Activated T-cell treated with anti-CD3 and anti-CD28 coated beads for 24 hours (primary cell): ENCODE data around the gene ZFYVE19.

Source experiments
- DNase-seq: peaks from one replicate; pipeline ENCODE4 v3.0.0-alpha.2; 2020; ENCODE audit warnings: low read depth

ZFYVE19 gene

DNA sequence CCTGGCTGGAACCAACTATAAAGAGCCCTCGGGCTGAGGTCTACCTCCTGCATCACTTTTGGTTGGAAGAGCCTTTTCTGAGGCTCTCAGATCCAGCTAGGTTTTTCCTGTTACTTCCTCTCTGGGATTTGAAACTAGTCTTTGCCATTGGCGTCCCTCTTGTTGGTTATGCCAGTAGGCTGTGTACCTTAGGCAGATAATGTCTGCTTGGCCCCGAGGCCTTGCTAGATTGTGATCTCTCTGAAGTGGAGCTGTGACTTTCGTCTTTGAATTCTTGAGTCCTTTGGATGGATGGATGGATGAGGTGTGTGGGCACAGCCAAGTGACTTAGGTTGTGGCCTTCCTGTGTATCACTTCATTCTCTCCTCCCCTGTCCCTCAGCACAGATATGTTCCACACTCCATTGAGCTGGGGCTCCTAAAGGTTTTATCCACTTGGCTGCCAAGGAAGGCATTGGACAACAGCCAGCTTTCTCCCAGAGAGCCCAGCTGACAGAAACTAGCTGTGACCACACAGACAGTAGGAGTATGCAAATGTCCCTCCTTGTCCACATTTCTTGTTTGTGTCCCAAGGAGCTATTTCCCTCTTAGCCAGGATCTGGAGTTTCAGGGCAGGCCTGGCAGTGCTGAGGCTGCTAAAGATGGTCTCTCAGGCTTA lies 8.3 kb downstream of the ZFYVE19 start:
- DNase-seq, result no peak

DNA sequence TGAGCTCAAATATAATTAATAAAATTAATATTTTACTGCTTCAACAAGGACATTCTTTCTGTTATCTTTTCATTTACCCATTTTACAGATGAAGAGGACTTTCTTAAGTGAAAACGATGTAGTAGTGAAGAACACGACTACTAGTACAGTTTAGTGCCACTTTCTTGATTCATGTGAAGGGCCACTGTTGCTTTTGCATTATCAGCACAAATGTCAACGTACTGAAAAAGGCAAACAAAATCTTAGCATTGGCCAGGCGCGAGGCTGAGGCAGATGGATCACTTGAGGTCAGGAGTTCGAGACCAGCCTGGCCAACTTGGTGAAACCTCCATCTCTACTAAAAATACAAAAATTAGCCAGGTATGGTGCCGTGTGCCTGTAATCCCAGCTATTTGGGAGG lies 12.2 kb downstream of the ZFYVE19 start:
- DNase-seq, result no peak

DNA sequence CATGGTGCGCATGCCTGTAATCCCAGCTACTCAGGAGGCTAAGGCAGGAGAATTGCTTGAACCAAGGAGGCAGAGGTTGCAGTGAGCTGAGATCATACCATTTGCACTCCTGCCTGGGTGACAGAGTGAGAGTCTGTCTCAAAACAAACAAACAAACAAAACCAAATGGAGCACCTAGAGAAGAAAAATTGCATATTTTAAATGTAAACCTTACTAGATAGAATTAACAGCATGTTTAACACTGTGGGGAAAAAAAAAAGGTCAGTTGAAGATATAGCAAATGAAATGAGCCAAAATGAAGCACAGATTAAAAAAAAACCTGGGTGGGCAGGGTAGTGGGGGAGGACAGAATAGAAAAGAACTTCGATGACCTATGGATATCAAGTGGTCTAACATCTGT lies 14.3 kb downstream of the ZFYVE19 start:
- no peak for DNase-seq

DNA sequence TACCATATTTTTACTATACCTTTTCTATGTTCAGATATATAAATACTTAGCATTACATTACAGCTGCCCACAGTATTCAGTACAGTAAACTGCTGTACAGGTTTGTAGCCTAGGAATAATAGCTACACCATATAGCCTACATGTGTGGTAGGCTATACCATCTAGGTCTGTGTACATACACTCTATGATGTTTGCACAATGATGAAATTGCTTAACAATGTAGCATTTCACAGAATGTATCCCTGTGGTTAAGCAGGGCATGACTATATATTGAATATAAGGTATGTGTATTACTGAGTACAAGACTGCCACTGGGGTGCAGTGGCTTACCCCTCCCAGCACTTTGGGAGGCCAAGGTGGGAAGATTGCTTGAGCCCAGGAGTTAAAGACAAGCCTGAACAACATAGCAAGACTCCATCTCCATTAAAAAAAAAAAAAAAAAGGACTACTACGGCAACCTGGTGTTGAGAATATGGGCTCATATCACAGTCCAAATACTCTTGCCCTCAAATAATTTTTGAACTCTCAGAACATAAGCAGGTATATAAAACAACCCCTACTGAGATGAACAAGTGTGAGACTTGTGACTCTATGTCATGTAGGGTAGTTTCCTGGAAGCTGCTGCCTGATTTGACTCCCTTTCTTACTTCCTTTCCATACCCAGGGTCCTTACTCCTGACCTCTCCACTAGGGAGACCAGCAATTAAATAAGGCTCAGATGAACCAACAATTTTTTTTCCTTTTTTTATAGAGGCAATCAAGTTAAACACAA lies 16.9 kb downstream of the ZFYVE19 start:
- DNase-seq, result no peak

DNA sequence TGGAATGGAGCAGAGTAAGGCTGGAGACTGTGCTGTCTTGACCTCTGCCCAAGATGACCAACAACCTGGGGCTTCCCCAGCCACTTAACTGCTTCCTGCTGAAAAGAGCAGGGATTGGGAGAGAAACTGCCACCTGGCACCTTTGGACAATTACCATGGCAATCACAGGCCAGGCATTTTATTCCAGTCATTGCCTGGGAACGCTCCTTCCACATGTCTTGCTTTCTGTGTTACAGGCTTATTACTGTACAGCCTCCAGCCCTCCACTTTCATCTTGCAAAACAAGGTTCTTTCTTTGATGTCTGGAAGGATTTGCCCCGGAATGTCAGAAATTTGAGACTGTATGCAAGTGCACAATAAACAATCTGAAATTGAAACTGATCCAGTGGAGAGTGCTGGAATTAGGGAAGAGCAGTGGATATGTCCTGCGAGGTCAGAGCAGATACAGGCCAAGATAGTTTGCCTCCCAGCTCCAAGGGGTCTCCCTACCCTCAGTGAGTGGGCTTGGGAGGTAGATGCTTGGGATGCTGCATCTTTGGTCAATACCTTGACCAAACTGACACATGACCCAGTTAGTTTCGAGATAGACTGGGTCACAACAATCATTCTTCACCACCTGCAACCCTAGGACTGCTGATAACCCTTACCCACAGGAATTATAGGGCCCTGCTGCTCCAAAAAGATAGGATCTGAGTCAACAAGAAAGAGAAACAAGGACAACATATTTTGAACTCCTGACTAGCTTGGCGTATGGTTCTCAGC lies 19.0 kb downstream of the ZFYVE19 start:
- no peak for DNase-seq

DNA sequence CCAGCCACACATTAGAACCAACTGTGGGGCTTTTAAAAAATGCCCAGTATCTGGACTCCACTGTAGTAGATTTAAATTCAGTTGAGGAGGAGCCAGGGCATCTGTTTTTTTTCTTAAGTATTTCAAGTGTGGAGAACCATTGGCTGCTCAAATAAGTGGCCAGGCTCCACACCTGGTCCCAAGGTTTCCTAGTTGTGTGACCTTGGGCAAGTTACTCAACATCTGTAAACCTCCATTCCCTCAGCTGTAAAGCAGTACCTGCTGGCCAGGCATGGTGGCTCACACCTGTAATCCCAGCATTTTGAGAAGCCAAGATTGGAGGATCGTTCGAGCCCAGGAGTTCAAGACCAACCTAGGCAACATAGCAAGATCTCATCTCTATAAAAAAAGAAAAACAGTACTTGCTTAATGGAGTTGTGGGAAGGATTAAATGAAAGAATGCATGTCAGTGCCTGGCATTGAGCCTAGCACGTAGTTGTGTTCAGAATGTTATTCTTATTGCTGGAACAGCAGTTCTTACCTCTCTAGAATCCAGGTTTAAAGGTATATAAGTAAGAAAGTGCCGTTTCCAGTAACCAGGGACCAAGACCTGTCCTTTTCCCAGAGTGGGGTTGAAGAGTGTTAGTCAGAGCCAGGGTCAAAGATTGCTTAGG lies 19.7 kb downstream of the ZFYVE19 start:
- no peak for DNase-seq

DNA sequence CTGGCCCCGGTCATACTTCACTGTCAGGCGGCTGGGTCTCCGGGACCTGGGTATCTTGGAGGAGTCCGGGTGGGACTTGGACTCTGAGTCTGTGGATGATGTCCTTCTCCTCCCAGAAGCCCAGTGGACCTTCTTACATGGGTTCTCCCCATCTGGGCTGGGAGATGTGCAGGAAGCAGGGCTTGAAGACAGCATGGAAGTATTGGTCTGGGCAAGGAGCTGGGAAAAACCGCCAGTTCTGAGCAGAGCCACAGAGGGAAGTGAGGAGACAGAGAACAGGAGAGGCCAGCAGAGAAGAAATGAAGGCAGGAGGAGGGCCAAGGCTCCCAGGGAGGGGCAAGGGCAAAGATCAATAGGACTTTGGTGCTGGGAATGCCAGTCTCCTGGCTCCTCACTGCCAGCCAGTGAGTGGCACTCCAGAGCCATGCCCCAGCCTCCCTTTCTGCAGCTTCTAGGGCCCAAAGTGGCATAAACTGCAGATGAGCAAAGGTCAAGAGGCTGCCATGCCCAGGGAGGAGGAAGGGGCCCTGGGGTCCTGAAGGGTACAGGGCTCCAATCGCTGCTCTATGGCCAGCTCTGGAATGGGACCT lies 21.7 kb downstream of the ZFYVE19 start, which contains the start of gene PPP1R14D:
TSS of gene PPP1R14D (minus strand) at position 262 of the 590 bp plus-strand sequence. CDS start at position 195, 67 bp downstream.
- no peak for DNase-seq

DNA sequence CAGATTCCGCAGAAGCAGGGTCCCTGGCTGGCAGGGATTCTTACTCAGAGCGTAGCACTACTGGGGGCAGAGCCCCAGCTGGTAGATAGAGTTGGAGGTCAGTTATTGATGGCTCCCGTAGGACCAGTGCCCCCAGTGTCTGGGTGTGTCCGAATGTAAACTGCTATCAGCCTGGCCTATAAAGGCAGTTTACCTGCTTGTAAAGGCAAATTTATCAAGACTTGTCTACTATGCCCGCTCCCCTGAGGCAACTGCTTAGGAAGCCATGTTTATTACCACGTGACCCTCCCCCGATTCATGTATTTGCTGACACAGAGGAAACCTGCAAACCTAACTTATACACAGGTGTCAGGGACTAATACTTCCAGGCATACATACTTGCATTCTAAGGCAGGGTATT lies 22.2 kb downstream of the ZFYVE19 start:
- no peak for DNase-seq

DNA sequence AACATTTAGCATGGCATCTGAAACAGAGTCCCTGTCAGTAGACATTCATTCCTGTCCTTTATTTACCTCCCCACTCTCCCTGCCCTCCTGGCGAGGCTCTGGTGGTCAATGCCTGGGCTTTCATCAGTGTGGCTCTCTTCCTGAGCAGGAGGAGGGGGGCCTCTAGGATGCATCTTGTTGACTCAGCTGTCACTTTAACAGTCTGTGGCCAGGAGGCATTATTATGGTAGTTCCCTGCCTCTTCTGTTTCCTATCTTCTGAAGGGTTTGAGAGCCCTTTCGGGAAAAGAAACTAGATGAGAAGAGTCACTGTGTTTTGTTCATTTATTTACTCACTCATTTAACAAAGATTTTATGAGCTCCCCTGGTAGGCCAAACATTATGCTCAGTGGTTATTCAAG lies 24.0 kb downstream of the ZFYVE19 start:
- DNase-seq, result no peak

DNA sequence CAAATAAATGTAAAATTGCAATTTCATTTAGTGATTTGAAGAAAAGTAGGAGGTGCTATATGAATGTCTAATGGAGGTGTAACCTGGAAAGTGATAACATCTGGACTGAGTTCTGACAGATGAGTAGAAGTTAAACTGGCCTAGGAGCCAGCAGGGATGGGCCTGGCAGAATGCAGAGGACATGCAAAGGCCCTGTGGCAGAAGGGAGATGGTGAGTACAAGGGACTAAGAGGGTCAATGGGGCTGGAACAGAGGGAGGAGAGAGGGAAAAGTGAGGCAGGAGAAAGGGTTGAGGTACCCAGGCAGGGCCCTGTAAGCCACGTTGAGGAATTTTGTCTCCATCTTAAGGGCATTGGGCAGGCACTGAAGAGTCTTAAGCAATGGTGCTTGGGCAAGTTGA lies 25.0 kb downstream of the ZFYVE19 start:
- DNase-seq, result no peak

DNA sequence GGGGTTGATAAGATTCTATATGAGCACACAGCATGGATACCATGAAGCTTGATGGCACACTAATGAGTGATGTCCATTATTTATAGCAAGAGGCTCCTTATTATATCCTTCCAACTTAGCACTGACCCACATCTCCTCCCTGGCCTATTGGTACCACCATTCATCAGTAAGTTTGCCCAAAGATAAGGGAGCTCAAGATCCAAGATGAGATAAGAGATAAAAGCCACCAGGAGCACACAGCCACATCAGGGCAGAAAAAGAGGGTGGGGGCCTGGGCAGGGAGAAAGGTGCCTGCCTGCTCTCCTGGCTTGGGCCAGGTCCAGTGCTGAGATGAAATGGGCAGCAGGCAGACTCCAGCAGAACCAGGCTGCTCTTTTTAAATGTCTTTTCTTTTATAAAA lies 26.0 kb downstream of the ZFYVE19 start:
- no peak for DNase-seq

DNA sequence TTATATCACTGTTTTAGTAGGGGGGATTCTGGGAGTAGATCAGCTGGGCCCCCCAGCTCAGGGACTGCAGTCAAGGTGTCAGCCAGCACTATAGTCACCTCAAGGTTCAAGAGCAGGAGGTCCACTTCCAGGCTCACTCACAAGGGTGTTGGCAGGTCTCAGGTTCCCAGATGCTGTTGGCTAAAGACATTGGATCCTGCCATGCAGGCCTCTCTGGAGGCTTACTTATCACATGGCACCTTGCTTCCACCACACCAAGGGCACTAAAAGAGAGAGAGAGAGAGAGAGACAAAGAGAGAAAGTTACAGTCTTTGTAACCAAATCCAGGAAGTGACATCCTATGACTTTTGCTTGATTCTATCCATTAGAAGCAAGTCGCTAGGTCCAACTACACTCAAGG lies 29.1 kb downstream of the ZFYVE19 start:
- no peak for DNase-seq

DNA sequence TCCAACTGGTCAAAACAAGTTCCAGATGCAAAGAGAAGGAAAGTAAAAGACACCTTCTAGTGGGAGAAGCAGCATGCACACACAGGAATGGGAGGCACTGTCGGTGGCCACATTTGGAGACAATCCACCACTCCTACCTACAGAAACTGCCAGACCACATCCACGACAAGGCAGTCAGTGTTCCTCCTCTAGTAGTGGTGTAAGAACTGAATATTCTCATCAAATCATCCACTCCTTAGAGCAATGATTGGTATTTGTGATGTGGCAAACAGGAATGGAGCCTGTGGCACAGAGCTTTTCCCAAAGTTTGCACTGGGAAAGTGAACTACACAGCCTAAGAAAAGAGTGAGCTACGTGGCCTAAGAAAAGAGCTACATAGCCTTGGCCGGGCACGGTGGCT lies 31.9 kb downstream of the ZFYVE19 start:
- DNase-seq, result no peak

DNA sequence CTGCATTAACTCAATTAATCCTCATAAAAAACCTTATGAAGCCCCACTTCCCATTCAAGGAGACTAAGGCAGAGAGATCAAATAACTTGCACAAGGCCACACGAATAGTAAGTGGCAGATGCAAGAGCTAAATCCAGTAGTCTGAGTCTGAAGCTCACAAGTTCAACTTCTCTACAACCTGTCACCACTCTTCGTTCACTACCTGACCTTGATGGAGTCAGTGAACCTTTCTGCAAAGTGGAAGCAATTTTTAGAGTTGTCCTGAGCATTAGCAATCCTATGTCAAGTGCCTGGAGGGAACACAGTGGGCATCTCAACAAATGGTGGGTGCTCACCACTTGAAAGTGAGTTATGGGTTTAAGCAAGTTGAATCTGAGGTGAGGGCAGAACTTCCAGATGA lies 34.9 kb downstream of the ZFYVE19 start:
- no peak for DNase-seq

DNA sequence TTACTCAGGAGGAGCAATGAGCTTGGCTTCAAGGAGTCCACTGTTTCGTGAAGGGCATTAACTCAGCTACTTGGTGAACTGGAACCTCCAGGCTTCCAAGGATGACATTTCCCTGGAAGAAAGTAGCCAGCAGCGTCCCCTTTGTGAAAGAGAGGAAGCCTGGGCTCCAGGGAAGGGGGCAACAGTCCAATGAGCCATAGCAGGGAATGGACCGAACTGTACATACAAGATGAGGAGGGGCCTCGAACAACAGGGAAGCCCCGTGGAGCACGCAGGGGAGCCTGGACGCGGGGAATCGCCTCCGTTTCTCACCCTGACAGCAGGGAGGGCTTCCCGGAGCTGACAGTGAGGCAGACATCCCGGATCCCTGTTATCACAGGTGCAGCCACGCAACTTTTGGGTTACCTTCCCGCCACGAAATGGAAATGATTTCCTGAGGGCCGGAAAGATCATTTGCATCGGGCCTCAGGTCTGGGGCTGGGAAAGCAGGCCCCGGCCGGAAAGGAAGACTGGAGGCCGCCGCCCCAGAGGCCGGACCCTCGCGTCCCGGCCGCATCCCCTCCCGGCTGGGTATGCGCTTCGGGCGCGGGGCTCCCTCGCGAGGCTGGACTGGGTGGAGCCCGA lies 36.5 kb downstream of the ZFYVE19 start:
- DNase-seq, result no peak

DNA sequence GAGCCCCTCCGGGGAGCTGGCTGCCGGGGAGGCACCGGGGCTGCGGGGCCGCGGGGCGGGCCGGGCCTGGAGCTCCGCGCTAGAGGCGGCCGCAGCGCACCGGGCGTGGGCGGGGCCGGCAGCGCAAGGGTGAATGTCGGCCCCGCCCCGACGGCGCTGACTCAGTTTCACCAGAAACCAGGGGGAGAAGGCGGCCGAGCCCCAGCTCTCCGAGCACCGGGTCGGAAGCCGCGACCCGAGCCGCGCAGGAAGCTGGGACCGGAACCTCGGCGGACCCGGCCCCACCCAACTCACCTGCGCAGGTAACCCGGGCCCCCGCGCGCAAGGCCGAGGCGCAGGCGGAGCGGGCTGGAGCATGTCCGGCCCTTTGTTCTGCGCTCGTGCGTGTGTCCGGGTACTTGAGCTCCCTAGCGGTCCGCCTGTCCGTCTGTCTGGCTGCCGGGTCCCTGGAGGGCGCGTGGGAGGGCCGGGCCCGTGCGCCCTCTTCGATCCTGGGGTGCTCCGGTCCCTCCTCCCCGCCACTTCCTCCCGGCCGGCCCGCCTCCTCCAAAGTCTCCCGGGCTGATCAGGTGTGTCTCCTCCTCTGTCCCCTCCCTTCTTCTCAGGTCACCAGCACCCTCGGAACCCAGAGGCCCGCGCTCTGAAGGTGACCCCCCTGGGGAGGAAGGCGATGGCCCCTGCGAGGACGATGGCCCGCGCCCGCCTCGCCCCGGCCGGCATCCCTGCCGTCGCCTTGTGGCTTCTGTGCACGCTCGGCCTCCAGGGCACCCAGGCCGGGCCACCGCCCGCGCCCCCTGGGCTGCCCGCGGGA lies 37.2 kb downstream of the ZFYVE19 start, which contains the start of gene SPINT1:
TSS of gene SPINT1 (plus strand) at position 164 of the 811 bp plus-strand sequence. CDS start at position 671, 507 bp downstream.
- DNase-seq, result peak; percentile 68

DNA sequence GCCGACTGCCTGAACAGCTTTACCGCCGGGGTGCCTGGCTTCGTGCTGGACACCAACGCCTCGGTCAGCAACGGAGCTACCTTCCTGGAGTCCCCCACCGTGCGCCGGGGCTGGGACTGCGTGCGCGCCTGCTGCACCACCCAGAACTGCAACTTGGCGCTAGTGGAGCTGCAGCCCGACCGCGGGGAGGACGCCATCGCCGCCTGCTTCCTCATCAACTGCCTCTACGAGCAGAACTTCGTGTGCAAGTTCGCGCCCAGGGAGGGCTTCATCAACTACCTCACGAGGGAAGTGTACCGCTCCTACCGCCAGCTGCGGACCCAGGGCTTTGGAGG lies 37.8 kb downstream of the ZFYVE19 start:
- DNase-seq, result peak; percentile 11

DNA sequence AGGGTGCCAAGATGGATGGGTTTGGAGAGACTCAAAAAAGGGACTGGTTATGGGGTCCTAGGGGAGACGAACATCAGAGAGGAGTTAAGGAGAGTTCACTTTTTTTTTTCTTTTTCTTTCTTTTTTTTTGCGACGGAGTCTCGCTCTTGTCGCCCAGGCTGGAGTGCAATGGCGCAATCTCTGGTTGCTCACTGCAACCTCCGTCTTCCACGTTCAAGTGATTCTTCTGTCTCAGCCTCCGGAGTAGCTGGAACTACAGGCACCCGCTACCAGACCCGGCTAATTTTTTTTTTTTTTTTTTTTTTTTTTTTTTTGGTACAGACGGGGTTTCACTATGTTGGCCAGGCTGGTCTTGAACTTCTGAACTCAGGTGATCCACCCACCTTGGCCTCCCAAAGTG lies 38.1 kb downstream of the ZFYVE19 start:
- DNase-seq, result no peak

DNA sequence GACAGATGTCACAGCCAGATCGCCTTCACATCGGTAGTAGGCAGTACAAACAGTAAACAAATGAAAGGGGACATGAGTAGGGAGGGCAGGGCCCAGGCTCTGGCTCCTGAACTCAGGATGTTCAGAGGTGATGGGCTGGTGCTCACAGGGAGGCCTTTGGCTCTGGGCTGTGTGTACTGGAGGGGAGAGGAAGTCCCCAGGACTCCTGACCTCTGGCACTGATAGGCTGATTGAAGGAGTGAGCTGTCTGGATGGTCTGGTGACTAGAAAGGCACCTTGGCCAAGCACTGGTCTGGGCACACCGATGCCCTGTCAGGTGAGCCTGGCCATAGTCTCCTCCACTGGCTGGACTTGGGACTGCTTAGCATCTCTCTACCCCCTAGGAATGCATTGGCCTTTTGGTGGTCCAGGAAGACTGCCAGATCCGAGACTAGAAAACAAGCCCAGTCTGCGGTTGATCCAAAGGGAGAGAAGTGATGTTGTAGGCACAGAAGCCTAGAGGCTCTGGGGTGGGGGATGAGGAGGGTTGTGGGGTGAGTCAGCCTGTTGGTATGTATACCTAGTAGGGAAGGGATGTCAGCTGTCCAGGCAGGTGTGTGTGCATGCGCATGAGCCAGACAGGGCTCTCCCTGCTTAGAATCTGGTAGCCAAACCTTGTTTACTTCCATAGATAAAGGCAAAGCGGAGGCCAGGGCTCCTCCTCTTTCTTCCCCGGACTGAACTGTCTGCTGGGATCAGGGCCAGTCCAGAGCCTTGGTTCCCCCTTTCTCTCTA lies 38.8 kb downstream of the ZFYVE19 start:
- DNase-seq, result no peak

DNA sequence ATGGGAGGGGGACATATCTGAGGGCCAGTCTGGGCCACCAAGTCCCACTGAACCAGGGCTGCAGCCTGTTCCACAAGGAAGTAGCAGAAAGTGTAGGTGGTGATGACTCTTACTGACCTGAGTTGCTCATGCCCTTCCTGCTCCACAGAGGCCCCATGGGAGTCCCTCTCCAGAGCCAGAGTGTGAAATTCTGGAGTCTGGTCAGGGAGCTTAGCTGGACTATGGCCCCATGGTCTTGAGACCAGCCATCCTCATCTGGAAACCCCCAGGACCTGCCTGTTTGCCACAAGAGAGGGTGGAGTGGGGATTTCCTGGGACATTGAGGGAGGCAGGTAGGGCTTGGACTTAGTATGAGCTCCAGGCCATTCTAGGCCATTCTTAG lies 39.9 kb downstream of the ZFYVE19 start:
- no peak for DNase-seq
